Neural progenitor cell (in vitro differentiated cells): ENCODE measurements around the gene TTYH3. TPM values are rescaled to one million over a fixed set of nuclear protein-coding genes. Genes with fewer than 3 reads are reported as not detected.

ENCODE experiments used
- DNase-seq: peaks from one replicate; pipeline ENCODE4 v3.0.0-alpha.2; 2016; ENCODE audit warnings: low spot score
- H2AFZ ChIP-seq: fragments of 200-600 bp; sonication (generic); replicated peaks from 2 replicates; pipeline ENCODE4 v1.6.1; 2016; ENCODE audit warnings: antibody characterized with exemption
- H3F3A ChIP-seq: fragments of 200-600 bp; sonication (generic); 2 replicates; pipeline ENCODE4 v1.6.1; 2016; ENCODE audit warnings: antibody characterized with exemption, low read depth
- H3K27ac ChIP-seq: fragments of 200-600 bp; sonication (generic); 2 replicates; pipeline ENCODE4 v1.5.1; 2016; ENCODE audit warnings: mild to moderate bottlenecking
- H3K27me3 ChIP-seq: fragments of 200-600 bp; sonication (generic); 2 replicates; pipeline ENCODE4 v1.6.1; 2016; ENCODE audit warnings: mild to moderate bottlenecking, moderate library complexity
- H3K36me3 ChIP-seq: fragments of 200-600 bp; sonication (generic); 2 replicates; pipeline ENCODE4 v1.5.1; 2016
- H3K4me1 ChIP-seq: fragments of 200-600 bp; sonication (generic); 2 replicates; pipeline ENCODE4 v1.6.1; 2016; ENCODE audit warnings: mixed run types
- H3K4me2 ChIP-seq: fragments of 200-600 bp; sonication (generic); 2 replicates; pipeline ENCODE4 v1.6.1; 2016
- H3K4me3 ChIP-seq: fragments of 200-600 bp; sonication (generic); 2 replicates; pipeline ENCODE4 v1.5.1; 2016
- H3K79me2 ChIP-seq: fragments of 200-600 bp; sonication (generic); 2 replicates; pipeline ENCODE4 v1.6.1; 2016; ENCODE audit warnings: low read depth
- H3K9ac ChIP-seq: fragments of 200-600 bp; sonication (generic); 2 replicates; pipeline ENCODE4 v1.6.1; 2016
- H3K9me3 ChIP-seq: fragments of 200-600 bp; sonication (generic); 2 replicates; pipeline ENCODE4 v1.5.1; 2016; ENCODE audit warnings: low read depth
- H4K20me1 ChIP-seq: fragments of 200-600 bp; sonication (generic); 2 replicates; pipeline ENCODE4 v1.6.1; 2016; ENCODE audit warnings: low read depth
- H3K27ac Mint-ChIP-seq: 3 replicates; pipeline ENCODE4 v1.8.0; 2021; ENCODE audit warnings: mixed read lengths
- H3K27me3 Mint-ChIP-seq: 2 replicates; pipeline ENCODE4 v1.8.0; 2022; ENCODE audit warnings: low read depth, mild to moderate bottlenecking, inconsistent platforms, moderate library complexity, mixed read lengths; ENCODE audit not compliant: insufficient read depth
- H3K36me3 Mint-ChIP-seq: 3 replicates; pipeline ENCODE4 v1.8.0; 2021; ENCODE audit warnings: mixed read lengths
- H3K4me1 Mint-ChIP-seq: 3 replicates; pipeline ENCODE4 v1.8.0; 2021; ENCODE audit warnings: mixed read lengths
- H3K4me3 Mint-ChIP-seq: 3 replicates; pipeline ENCODE4 v1.8.0; 2021; ENCODE audit warnings: mild to moderate bottlenecking, moderate library complexity, mixed read lengths
- H3K9me3 Mint-ChIP-seq: 3 replicates; pipeline ENCODE4 v1.8.0; 2020; ENCODE audit warnings: mixed read lengths
- CTCF ChIP-seq: fragments of 200-600 bp; sonication (generic); IDR thresholded peaks from 2 replicates; pipeline ENCODE4 v1.5.1; 2017; ENCODE audit warnings: antibody characterized with exemption, mild to moderate bottlenecking
- EZH2 ChIP-seq: fragments of 200-600 bp; sonication (generic); IDR thresholded peaks from 2 replicates; pipeline ENCODE4 v1.6.1; 2017; ENCODE audit warnings: antibody characterized with exemption, mild to moderate bottlenecking, moderate library complexity
- EZH2phosphoT487 ChIP-seq: fragments of 200-600 bp; sonication (generic); IDR thresholded peaks from 2 replicates; pipeline ENCODE4 v1.6.1; 2017; ENCODE audit warnings: antibody characterized with exemption
- total RNA-seq: library from RNA; depleted of rRNA; stranded (reverse); fragments of >200 nt; gene quantifications from 2 replicates; pipeline ENCODE4 v1.2.3, GENCODE V29; 2015; ENCODE audit warnings: low replicate concordance

TTYH3 gene
- total RNA-seq, 1 donor from 2014 or later: 13.2 TPM

- H3F3A ChIP-seq: peaks cover 18% of the 10 kb centered on the region
- Mint-ChIP-seq H3K27me3 (no peaks in the 10 kb centered on the region), H3K9me3 (no peaks in the 10 kb centered on the region), H3K27ac (no peak overlapping the region), H3K4me1 (peaks cover 18% of the 10 kb centered on the region), H3K36me3 (no peaks in the 10 kb centered on the region), H3K4me3 (no peak overlapping the region)
- no peak for DNase-seq
- peaks cover 16% of the 10 kb centered on the region for H3K4me1 ChIP-seq
- no peaks in the 10 kb centered on the region for H3K27me3 ChIP-seq
- no peak for TF ChIP-seq CTCF
- TF ChIP-seq EZH2phosphoT487: no peak
- no peak for TF ChIP-seq EZH2
- peaks cover 9% of the 10 kb centered on the region for H4K20me1 ChIP-seq
- H3K9ac ChIP-seq: no peak overlapping the region
- no peak overlapping the region for H2AFZ ChIP-seq
- H3K36me3 ChIP-seq: no peaks in the 10 kb centered on the region
- no peak overlapping the region for H3K27ac ChIP-seq
- H3K4me3 ChIP-seq: no peak overlapping the region
- H3K4me2 ChIP-seq: no peak overlapping the region
- no peaks in the 10 kb centered on the region for H3K9me3 ChIP-seq
- H3K79me2 ChIP-seq: no peaks in the 10 kb centered on the region
Measured at GRCh38 chr7:2705371-2706096, 73.7 kb downstream of the TTYH3 start.

- peaks cover 2% of the 10 kb centered on the region for H3K36me3 Mint-ChIP-seq
- Histone ChIP-seq H3K4me2 (peak overlapping the region; percentile 48), H3K27me3 (no peaks in the 10 kb centered on the region), H2AFZ (no peak overlapping the region), H3K9me3 (no peaks in the 10 kb centered on the region), H3K4me3 (no peak overlapping the region), H3K27ac (no peak overlapping the region), H4K20me1 (peaks cover 9% of the 10 kb centered on the region), H3K79me2 (no peaks in the 10 kb centered on the region), H3K4me1 (peaks cover 16% of the 10 kb centered on the region), H3F3A (peaks cover 18% of the 10 kb centered on the region), H3K9ac (no peak overlapping the region), H3K36me3 (no peaks in the 10 kb centered on the region)
- H3K4me3 Mint-ChIP-seq: peak overlapping the region; percentile 27
- H3K27me3 Mint-ChIP-seq: no peaks in the 10 kb centered on the region
- peak; percentile 65 for DNase-seq
- H3K4me1 Mint-ChIP-seq: peaks cover 18% of the 10 kb centered on the region
- no peak for TF ChIP-seq EZH2
- TF ChIP-seq CTCF: no peak
- no peak for TF ChIP-seq EZH2phosphoT487
- peak overlapping the region; percentile 18 for H3K27ac Mint-ChIP-seq
- H3K9me3 Mint-ChIP-seq: no peaks in the 10 kb centered on the region
Measured at GRCh38 chr7:2706685-2707126, 74.9 kb downstream of the TTYH3 start.

GRCh38 chr7:2707481-2707880 lies 75.7 kb downstream of the TTYH3 start:
- H3K4me3 Mint-ChIP-seq: no peak overlapping the region
- H3K27ac ChIP-seq: no peak overlapping the region
- peaks cover 16% of the 10 kb centered on the region for H3K4me1 ChIP-seq
- H3F3A ChIP-seq: peaks cover 18% of the 10 kb centered on the region
- peaks cover 2% of the 10 kb centered on the region for H3K36me3 Mint-ChIP-seq
- H3K27ac Mint-ChIP-seq: no peak overlapping the region
- H3K27me3 Mint-ChIP-seq: no peaks in the 10 kb centered on the region
- no peak overlapping the region for H2AFZ ChIP-seq
- H4K20me1 ChIP-seq: peaks cover 9% of the 10 kb centered on the region
- no peak overlapping the region for H3K4me2 ChIP-seq
- no peak for TF ChIP-seq CTCF
- TF ChIP-seq EZH2: no peak
- TF ChIP-seq EZH2phosphoT487: no peak
- no peak overlapping the region for H3K9ac ChIP-seq
- no peaks in the 10 kb centered on the region for H3K36me3 ChIP-seq
- no peaks in the 10 kb centered on the region for H3K79me2 ChIP-seq
- no peaks in the 10 kb centered on the region for H3K9me3 Mint-ChIP-seq
- no peak for DNase-seq
- H3K27me3 ChIP-seq: no peaks in the 10 kb centered on the region
- no peak overlapping the region for H3K4me3 ChIP-seq
- no peaks in the 10 kb centered on the region for H3K9me3 ChIP-seq
- H3K4me1 Mint-ChIP-seq: peaks cover 18% of the 10 kb centered on the region
